Superior temporal gyrus (tissue), 1 donor: ENCODE results near the gene TRABD2B.

Source experiments
- DNase-seq: peaks from one replicate; pipeline ENCODE4 v3.0.0-alpha.2; 2016; ENCODE audit errors: extremely low spot score

The TRABD2B gene

GRCh38 chr1:47911892-47912291 is 85.3 kb downstream of the TRABD2B start:
- DNase-seq: no peak

GRCh38 chr1:47911424-47911823 is 85.8 kb downstream of the TRABD2B start:
- DNase-seq: no peak

DNA sequence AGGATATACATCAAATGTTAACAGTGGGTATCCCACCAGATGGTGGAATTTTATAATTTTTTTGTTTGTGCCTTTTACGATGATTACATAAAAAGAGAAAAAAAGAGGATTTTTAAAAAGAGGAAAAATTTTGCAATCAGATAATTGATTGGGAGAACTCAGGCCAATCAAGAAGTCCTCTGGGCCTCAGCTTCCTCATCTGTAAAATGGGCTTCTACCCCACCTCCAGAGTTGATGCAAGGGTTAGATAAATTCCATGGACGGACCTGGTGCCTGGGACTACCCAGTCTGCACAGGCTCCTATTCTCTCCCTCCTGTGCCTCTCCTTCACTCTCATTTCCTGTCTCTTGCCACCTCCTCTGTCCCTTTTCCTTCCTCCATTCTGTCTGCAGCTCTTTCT is 88.9 kb downstream of the TRABD2B start:
- no peak for DNase-seq

- DNase-seq: no peak
Observed at GRCh38 chr1:47907177-47907528, 90.0 kb downstream of the TRABD2B start.

DNA sequence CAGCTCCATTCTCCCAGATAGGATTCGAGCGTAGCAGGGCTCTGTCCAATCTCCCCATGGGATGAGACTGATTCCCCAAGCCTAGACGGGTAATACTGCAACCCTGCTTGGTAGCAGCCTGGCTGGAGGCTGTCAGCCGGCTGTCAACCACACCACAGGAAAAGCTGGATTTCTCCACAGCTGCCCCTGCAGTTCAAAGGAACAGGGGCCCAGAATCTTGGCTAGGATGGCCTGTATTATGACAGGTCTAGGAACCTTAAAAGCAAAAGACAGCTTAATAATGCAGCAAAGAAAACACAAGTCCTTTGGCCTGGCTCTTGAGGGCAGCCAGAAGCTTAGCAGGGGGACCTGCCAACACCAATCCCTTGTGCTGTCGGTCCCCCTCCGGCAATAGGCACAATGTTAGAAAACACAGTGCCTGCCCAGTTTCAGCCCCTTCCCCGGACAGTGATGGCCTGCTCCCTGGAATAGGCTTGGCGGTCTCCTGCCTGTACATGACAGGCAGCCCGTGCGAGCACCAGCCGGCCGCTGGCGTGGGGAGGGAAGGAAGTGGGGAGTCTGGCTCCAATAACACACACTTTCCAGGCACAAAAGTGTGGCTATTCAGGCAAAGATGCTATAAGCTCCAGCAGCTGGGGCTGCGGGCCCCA is 90.5 kb downstream of the TRABD2B start:
- DNase-seq: no peak

DNA sequence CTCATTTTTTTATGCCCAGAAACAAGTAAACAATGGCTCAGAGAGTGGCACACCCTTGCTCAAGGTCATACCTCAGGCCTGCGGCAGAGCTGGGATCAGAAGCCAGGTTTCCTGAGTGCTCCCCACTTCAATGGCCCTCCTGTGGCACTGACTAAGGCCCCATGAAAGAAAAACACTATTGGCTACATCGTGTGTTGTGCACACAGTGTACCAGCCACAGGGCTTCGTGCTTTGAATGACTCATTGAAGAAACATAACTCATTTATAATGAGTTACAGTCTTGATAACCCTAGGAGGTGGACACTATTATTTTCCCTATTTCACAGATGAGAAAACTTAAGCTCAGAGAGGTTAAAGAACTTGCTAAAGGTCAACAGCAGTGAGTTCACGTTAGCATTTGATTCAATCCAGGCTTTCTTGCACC is 91.2 kb downstream of the TRABD2B start:
- no peak for DNase-seq

GRCh38 chr1:47903723-47904122 is 93.5 kb downstream of the TRABD2B start:
- DNase-seq: no peak

DNA sequence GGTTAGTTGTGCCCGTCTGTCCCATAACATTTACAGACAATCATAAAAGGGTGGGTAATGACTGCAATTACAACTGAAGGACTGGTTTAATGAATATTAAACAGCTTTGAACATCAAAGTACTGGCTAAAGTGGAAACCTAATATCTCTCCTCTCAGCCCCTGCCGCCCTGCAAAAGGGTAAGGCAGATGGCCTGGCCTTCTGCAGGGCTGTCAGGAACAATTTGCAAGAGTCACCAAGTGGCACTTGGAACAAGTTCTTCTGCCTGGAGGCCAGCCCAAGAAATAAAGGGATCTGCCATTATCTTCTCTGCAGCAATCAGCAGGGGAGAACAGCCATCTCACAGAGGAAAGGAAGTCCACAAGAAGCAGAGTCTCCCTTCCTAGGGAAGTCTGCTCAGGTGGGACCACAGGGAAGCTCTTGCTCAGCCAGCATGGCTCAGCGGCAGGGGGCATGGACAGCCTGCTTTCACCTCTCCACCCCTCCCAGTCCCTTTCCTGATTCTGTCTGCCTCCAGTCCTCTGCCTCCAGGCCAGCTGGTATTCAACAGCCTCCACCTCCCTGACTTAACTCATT is 96.1 kb downstream of the TRABD2B start:
- DNase-seq: no peak

GRCh38 chr1:47898133-47898845 is 98.9 kb downstream of the TRABD2B start:
- DNase-seq: no peak

DNA sequence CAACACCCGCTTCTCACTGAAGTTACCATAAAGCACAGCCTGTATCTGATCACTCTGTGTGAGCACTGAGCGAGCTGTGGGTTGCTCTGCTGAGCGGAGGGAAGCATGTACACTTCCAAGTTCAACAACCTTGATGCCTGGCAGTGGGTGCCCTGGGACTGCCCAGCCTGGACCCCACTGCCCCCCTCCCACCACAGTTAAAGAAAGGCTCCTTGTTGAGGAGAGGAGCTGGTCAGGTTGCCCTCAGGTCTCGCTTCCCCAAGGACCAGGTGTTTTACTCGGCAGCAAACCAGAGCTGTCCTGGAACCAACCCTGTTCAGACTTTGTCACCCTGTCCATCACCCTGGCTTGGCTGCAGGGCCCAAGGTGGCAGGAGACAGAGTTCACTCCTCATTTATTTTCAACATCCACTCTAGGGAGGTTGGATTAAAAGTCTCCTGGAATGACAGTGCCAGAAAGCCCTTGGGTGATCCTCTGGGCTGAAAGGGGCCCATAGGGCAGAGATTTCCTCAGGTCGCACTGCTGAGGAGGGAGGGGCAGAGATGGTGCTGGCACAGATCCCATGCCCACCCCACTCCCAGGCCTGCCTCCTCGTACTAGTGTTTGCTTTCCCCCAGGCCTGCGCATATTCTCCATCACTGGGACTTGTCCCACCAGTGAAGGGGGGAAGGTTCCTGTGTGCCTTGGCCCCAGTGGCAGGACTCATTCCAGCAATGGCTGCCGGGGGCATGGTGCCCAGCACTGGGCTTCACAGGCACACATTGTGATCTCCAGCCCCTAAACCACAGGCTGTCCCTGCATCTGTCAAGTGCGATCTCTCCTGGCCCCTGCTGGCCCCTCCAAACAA is 101.7 kb downstream of the TRABD2B start:
- DNase-seq: no peak

DNA sequence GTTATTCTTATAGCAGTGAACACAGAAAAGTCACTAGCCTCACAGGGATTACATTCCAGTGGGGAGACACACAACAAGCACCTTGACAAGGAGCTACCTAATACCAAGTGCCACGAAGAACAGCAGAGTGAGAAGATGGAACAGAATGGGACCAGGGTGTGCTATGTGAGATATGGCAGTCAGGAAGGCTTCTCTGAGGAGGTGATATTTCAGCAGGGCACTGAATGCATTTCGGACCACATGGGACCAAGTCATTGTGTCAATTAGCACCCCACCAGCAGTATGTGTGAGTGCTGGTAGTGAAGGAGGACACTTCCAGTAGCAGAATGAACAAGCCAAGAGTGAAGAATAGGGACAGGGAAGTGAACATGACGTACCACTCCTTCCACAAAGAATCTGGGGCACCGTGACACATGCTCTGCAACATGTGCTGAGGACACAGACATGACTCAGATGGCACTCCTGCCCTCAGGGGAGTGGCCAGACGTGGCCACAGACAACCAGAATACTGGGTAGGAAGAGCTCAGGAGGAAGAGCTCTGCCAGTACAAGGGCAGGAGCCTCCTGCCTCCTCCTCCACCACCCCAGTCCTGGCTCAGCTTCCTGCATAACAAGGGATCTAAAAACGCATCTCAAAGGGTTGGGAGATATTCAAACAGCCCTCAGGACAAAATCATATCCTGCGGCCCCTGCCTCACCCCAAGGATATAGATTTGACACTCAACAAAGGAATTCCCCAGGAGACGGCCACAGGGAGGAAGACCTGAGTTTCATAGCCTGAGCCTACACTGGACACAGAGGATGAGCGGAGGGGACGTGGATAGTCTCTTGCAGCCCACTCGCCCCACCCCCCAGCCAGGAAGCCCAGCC is 102.5 kb downstream of the TRABD2B start:
- DNase-seq: no peak

DNA sequence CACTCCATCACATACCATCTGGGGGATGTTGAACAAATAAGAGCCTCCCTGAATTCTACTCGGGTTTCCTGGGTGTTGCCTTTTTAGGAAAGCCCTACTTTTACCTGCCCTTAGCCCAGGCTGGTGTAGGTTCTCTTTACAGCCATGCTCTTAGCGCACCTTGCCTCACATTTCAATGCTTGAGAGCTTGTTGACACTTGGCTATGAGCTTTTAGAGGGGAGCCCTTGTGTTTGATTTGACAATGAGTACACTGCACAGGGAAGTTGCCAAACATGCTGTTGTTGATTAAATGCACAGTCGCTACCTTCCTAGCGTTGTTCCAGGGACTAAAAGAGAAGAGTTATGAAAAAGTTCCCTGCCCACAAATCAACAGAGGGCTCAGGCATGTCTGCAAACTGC is 103.8 kb downstream of the TRABD2B start:
- DNase-seq: no peak

GRCh38 chr1:47890779-47891178 is 106.4 kb downstream of the TRABD2B start:
- no peak for DNase-seq

- no peak for DNase-seq
Observed at GRCh38 chr1:47888294-47888629, 108.9 kb downstream of the TRABD2B start.

DNA sequence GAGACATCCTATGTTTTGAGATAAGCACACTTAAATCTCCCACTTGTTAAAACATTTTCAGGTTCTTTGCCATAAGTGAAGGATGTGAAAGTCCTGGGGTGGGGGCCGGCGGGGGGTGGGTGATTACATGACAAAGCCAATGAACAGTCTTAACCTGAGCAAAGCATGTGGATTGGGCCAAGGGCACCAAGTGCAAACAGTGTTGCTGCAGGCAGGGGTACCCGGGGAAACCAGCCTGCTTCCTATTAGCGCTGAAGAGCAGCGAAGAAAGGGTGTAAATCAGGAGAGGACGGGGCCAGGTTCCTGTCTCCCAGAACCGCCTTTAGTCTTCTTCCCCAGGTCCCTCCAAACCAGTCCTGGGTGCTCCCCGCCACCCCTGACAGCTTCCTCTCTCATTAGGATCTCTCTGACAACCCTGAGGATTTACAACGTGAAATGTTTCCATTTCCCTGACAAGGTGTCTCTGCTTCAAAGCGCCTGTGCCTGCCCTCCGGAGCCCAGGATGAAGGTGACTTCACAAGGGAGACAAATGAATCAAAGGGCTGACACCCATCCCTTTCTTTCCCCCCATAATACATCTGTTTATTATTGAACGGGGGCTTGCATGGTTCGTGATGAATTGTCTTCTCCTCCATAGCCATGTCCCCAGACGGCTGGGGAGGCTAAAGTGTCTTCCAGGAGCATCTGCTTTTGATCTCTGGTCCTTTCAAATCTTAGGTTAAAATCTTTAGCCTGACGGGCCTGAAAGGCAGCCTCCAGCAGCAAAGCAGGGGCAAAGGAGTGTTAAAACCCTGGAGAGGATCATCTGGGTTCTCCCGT is 109.5 kb downstream of the TRABD2B start:
- no peak for DNase-seq

DNA sequence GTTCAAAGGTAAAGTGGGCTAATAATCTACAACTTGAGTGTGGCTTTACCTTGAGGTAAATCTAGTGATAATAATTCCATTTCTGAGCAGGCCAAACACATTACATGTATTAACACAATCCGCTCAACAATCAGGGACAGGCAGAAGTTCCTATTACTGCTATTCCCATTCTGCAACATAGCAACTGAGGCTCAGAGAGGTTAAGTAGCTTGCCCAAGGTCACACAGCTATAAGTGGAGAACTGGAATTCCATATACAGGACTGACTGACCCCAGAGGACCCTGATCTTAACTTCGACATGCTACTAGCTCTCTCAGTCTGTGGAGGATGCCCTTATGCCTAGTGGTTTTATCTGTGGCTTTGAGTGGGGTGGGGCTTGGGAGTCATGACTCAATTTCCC is 110.1 kb downstream of the TRABD2B start:
- no peak for DNase-seq

GRCh38 chr1:47886141-47886540 is 111.0 kb downstream of the TRABD2B start:
- DNase-seq: no peak

- DNase-seq: no peak
Observed at GRCh38 chr1:47885062-47885830, 111.9 kb downstream of the TRABD2B start.

- DNase-seq: no peak
Observed at GRCh38 chr1:47883963-47884362, 113.2 kb downstream of the TRABD2B start.
